ENCODE results near the gene SCAI.

- TF ChIP-seq POLR2AphosphoS5 (IDR thresholded peaks at IDR 0.05; ENCODE audit: low read depth) (no peak), EZH2 (IDR thresholded peaks at IDR 0.05; ENCODE audit: low read depth, unreplicated experiment) (no peak)
Measured at GRCh38 chr9:125147401-125147951, 4.1 kb upstream of the SCAI start.
